IPS DF 6.9 (cell line): Measurements from ENCODE around the gene UPB1.
A peak's percentile ranks its signal among the peaks of the same experiment; 100 is the strongest.

Source experiments
- DNase-seq: peaks from one replicate; pipeline ENCODE4 v3.0.0-alpha.2; 2013; ENCODE audit warnings: low read depth, low spot score
- H3K27ac ChIP-seq: one replicate; pipeline ENCODE4 v1.5.1; 2013; ENCODE audit warnings: low read length, control low read depth
- H3K27me3 ChIP-seq: 2 replicates; pipeline ENCODE4 v1.6.1; 2013; ENCODE audit warnings: mild to moderate bottlenecking, low read length; ENCODE audit not compliant: control insufficient read depth, insufficient read depth
- H3K36me3 ChIP-seq: 2 replicates; pipeline ENCODE4 v1.6.1; 2013; ENCODE audit warnings: low read length; ENCODE audit not compliant: control insufficient read depth, insufficient read depth
- H3K4me1 ChIP-seq: 2 replicates; pipeline ENCODE4 v1.6.1; 2013; ENCODE audit warnings: low read length; ENCODE audit not compliant: control insufficient read depth, insufficient read depth
- H3K4me3 ChIP-seq: 2 replicates; pipeline ENCODE4 v1.5.1; 2013; ENCODE audit warnings: mild to moderate bottlenecking, low read length
- H3K9me3 ChIP-seq: 2 replicates; pipeline ENCODE4 v1.6.1; 2013; ENCODE audit warnings: low read length, inconsistent platforms; ENCODE audit not compliant: control insufficient read depth, insufficient read depth
- WGBS: extraction: QIAGEN DNeasy Blood & Tissue Kit; methylation state at CpG from one replicate; pipeline ENCODE4 v1.1.7; 2013; ENCODE audit warnings: mixed read lengths, missing lambda C conversion rate; ENCODE audit not compliant: insufficient read length, insufficient coverage; 5-methylcytosine and 5-hydroxymethylcytosine counted together

Gene UPB1

GRCh38 chr22:24514241-24515026 is 19.3 kb downstream of the UPB1 start:
- WGBS: no CpG with 5 or more reads among the region's 14 CpGs
- no peak overlapping the region for H3K4me3 ChIP-seq
- H3K27ac ChIP-seq: no peak overlapping the region
- no peaks in the 10 kb centered on the region for H3K27me3 ChIP-seq
- no peaks in the 10 kb centered on the region for H3K9me3 ChIP-seq
- no peaks in the 10 kb centered on the region for H3K36me3 ChIP-seq
- peaks cover 5% of the 10 kb centered on the region for H3K4me1 ChIP-seq
- no peak for DNase-seq

GRCh38 chr22:24515027-24515338 is 19.9 kb downstream of the UPB1 start:
- WGBS: no CpG with 5 or more reads among the region's 8 CpGs
- H3K27ac ChIP-seq: no peak overlapping the region
- no peak overlapping the region for H3K4me3 ChIP-seq
- H3K27me3 ChIP-seq: no peaks in the 10 kb centered on the region
- no peak for DNase-seq
- no peaks in the 10 kb centered on the region for H3K9me3 ChIP-seq
- peaks cover 5% of the 10 kb centered on the region for H3K4me1 ChIP-seq
- no peaks in the 10 kb centered on the region for H3K36me3 ChIP-seq

- no peaks in the 10 kb centered on the region for H3K36me3 ChIP-seq
- no peak overlapping the region for H3K4me3 ChIP-seq
- peaks cover 5% of the 10 kb centered on the region for H3K4me1 ChIP-seq
- DNase-seq: no peak
- no CpG with 5 or more reads among the region's 3 CpGs for WGBS
- no peak overlapping the region for H3K27ac ChIP-seq
- no peaks in the 10 kb centered on the region for H3K27me3 ChIP-seq
- no peaks in the 10 kb centered on the region for H3K9me3 ChIP-seq
These were observed 21.2 kb downstream of the UPB1 start for GRCh38 chr22:24516301-24516737.

- WGBS: no CpG with 5 or more reads among the region's 2 CpGs
- no peak overlapping the region for H3K4me3 ChIP-seq
- no peaks in the 10 kb centered on the region for H3K27me3 ChIP-seq
- H3K9me3 ChIP-seq: no peaks in the 10 kb centered on the region
- no peak for DNase-seq
- H3K4me1 ChIP-seq: peaks cover 7% of the 10 kb centered on the region
- H3K36me3 ChIP-seq: no peaks in the 10 kb centered on the region
- H3K27ac ChIP-seq: no peak overlapping the region
These were observed 22.3 kb downstream of the UPB1 start for GRCh38 chr22:24517446-24517845.

GRCh38 chr22:24518228-24518627 is 23.1 kb downstream of the UPB1 start:
- H3K27ac ChIP-seq: no peak overlapping the region
- no peaks in the 10 kb centered on the region for H3K36me3 ChIP-seq
- WGBS: no CpG with 5 or more reads among the region's 3 CpGs
- no peaks in the 10 kb centered on the region for H3K27me3 ChIP-seq
- no peak for DNase-seq
- H3K9me3 ChIP-seq: no peaks in the 10 kb centered on the region
- no peak overlapping the region for H3K4me3 ChIP-seq
- H3K4me1 ChIP-seq: peaks cover 7% of the 10 kb centered on the region

GRCh38 chr22:24518771-24519485 is 23.8 kb downstream of the UPB1 start:
- no peak overlapping the region for H3K4me3 ChIP-seq
- H3K27me3 ChIP-seq: no peaks in the 10 kb centered on the region
- no peak overlapping the region for H3K27ac ChIP-seq
- H3K36me3 ChIP-seq: no peaks in the 10 kb centered on the region
- no CpG with 5 or more reads among the region's 9 CpGs for WGBS
- DNase-seq: no peak
- peaks cover 7% of the 10 kb centered on the region for H3K4me1 ChIP-seq
- no peaks in the 10 kb centered on the region for H3K9me3 ChIP-seq

- Histone ChIP-seq H3K9me3 (no peaks in the 10 kb centered on the region), H3K4me3 (no peak overlapping the region), H3K36me3 (no peaks in the 10 kb centered on the region), H3K4me1 (peaks cover 5% of the 10 kb centered on the region; the same call in 1 of the 2 replicates), H3K27ac (no peak overlapping the region), H3K27me3 (no peaks in the 10 kb centered on the region)
- WGBS: no CpG with 5 or more reads among the region's 5 CpGs
- DNase-seq: no peak
These were observed 24.4 kb downstream of the UPB1 start for GRCh38 chr22:24519496-24519895.

- Histone ChIP-seq H3K9me3 (no peaks in the 10 kb centered on the region), H3K4me3 (no peak overlapping the region), H3K27ac (no peak overlapping the region), H3K4me1 (0 out of 2 replicates have a peak, but pooled peaks cover 2% of the 10 kb centered on the region), H3K27me3 (no peaks in the 10 kb centered on the region), H3K36me3 (no peaks in the 10 kb centered on the region)
- peak; percentile 85 for DNase-seq
- no CpG with 5 or more reads among the region's 8 CpGs for WGBS
These were observed 26.7 kb downstream of the UPB1 start for GRCh38 chr22:24521791-24522245.

- Histone ChIP-seq H3K27ac (no peak overlapping the region), H3K36me3 (no peaks in the 10 kb centered on the region), H3K4me1 (0 out of 2 replicates have a peak, but pooled peaks cover 2% of the 10 kb centered on the region), H3K4me3 (no peak overlapping the region), H3K27me3 (no peaks in the 10 kb centered on the region), H3K9me3 (no peaks in the 10 kb centered on the region)
- no peak for DNase-seq
- no CpG with 5 or more reads among the region's 2 CpGs for whole genome bisulfite sequencing
These were observed 28.7 kb downstream of the UPB1 start for GRCh38 chr22:24523873-24524272.

- Histone ChIP-seq H3K4me3 (no peak overlapping the region), H3K27ac (no peak overlapping the region), H3K9me3 (no peaks in the 10 kb centered on the region), H3K27me3 (no peaks in the 10 kb centered on the region), H3K36me3 (no peaks in the 10 kb centered on the region), H3K4me1 (0 out of 2 replicates have a peak, but pooled peaks cover 2% of the 10 kb centered on the region)
- DNase-seq: no peak
- WGBS: no CpG with 5 or more reads among the region's 12 CpGs
These were observed 30.4 kb downstream of the UPB1 start for GRCh38 chr22:24525416-24526037.
